Thymus (tissue), 11 donors: ENCODE measurements around the gene GRID1. TPM values are rescaled to one million over a fixed set of nuclear protein-coding genes. Genes with fewer than 3 reads are reported as not detected.

Source experiments
- DNase-seq, 9 donors: peaks; one replicate each; pipeline ENCODE4 v3.0.0-alpha.2; 2013; ENCODE audit warnings: low spot score in 9 of 9, low read depth in 6 of 9, missing footprints in 1 of 9
- H3K27ac ChIP-seq, 2 donors: one replicate each; pipeline ENCODE4 v1.5.1; 2013; ENCODE audit warnings: control low read depth in 1 of 2, low read depth in 1 of 2, low read length in 1 of 2, mild to moderate bottlenecking in 1 of 2, moderate library complexity in 1 of 2
- H3K27me3 ChIP-seq, 2 donors: one replicate each; pipeline ENCODE4 v1.5.1; 2013; ENCODE audit warnings: low read length in 1 of 2; ENCODE audit not compliant: control insufficient read depth in 2 of 2, insufficient read depth in 1 of 2
- H3K36me3 ChIP-seq, 2 donors: one replicate each; pipeline ENCODE4 v1.5.1; 2013; ENCODE audit warnings: low read length in 1 of 2, mild to moderate bottlenecking in 1 of 2, moderate library complexity in 1 of 2; ENCODE audit not compliant: control insufficient read depth in 2 of 2, insufficient read depth in 2 of 2
- H3K4me1 ChIP-seq, 2 donors: one replicate each; pipeline ENCODE4 v1.5.1; 2013; ENCODE audit warnings: low read length in 2 of 2; ENCODE audit not compliant: control insufficient read depth in 2 of 2, insufficient read depth in 2 of 2
- H3K4me3 ChIP-seq, 2 donors: one replicate each; pipeline ENCODE4 v1.5.1; 2013; ENCODE audit warnings: low read length in 2 of 2, control low read depth in 1 of 2, mild to moderate bottlenecking in 1 of 2
- H3K9me3 ChIP-seq, 2 donors: one replicate each; pipeline ENCODE4 v1.5.1; 2013; ENCODE audit warnings: low read length in 1 of 2, mild to moderate bottlenecking in 1 of 2; ENCODE audit not compliant: control insufficient read depth in 2 of 2, insufficient read depth in 1 of 2
- WGBS: extraction: QIAGEN DNeasy Blood & Tissue Kit; methylation state at CpG from one replicate; pipeline ENCODE4 v1.1.7; 2013; 5-methylcytosine and 5-hydroxymethylcytosine counted together
- polyA plus RNA-seq: library from polyadenylated mRNA; stranded (reverse); fragments of 200-250 nt; gene quantifications from one replicate; pipeline ENCODE4 v1.2.3, GENCODE V29; 2013
- total RNA-seq: library from RNA; stranded (reverse); fragments of 120-200 nt; gene quantifications from one replicate; pipeline ENCODE4 v1.2.4, GENCODE V29; 2013
- donor health status: healthy.

GRID1 gene
- total and polyA plus RNA-seq, 2 donors = 0.33 to 0.46 TPM

GRCh38 chr10:86149257-86149656 is 217.3 kb downstream of the GRID1 start:
- WGBS = 75% methylated on average over 7 of the region's 7 CpGs

GRCh38 chr10:86148117-86148516 is 218.5 kb downstream of the GRID1 start:
- DNase-seq = no peak
- WGBS = 74% methylated on average over 2 of the region's 2 CpGs
- no peaks in the 10 kb centered on the region for H3K4me1 ChIP-seq
- H3K4me3 ChIP-seq = no peak overlapping the region
- no peaks in the 10 kb centered on the region for H3K36me3 ChIP-seq
- H3K27me3 ChIP-seq = no peaks in the 10 kb centered on the region
- no peak overlapping the region for H3K27ac ChIP-seq
- H3K9me3 ChIP-seq = no peaks in the 10 kb centered on the region

More at GRCh38 chr10:86149257-86149656, 217.3 kb downstream of the GRID1 start:
- H3K9me3 ChIP-seq = no peaks in the 10 kb centered on the region
- H3K4me3 ChIP-seq = no peak overlapping the region
- no peaks in the 10 kb centered on the region for H3K27me3 ChIP-seq
- no peak for DNase-seq
- H3K27ac ChIP-seq = no peak overlapping the region
- H3K36me3 ChIP-seq = no peaks in the 10 kb centered on the region
- no peaks in the 10 kb centered on the region for H3K4me1 ChIP-seq

GRCh38 chr10:86144301-86144700 is 222.3 kb downstream of the GRID1 start:
- 90% methylated on average over 8 of the region's 8 CpGs for WGBS
- DNase-seq = no peak
- no peaks in the 10 kb centered on the region for H3K36me3 ChIP-seq
- no peak overlapping the region for H3K4me3 ChIP-seq
- no peaks in the 10 kb centered on the region for H3K9me3 ChIP-seq
- no peak overlapping the region for H3K27ac ChIP-seq
- no peaks in the 10 kb centered on the region for H3K27me3 ChIP-seq
- peaks cover 0 to 6% of the 10 kb centered on the region in 2 donors for H3K4me1 ChIP-seq

GRCh38 chr10:86141896-86142295 is 224.7 kb downstream of the GRID1 start:
- no peaks in the 10 kb centered on the region for H3K27me3 ChIP-seq
- peaks cover 0 to 6% of the 10 kb centered on the region in 2 donors for H3K4me1 ChIP-seq
- no peak overlapping the region for H3K4me3 ChIP-seq
- H3K36me3 ChIP-seq = no peaks in the 10 kb centered on the region
- H3K27ac ChIP-seq = no peak overlapping the region
- DNase-seq = no peak
- H3K9me3 ChIP-seq = no peaks in the 10 kb centered on the region
- 96% methylated on average over 5 of the region's 5 CpGs for whole genome bisulfite sequencing

- 92% methylated on average over 11 of the region's 11 CpGs for WGBS
- no peak for DNase-seq
- H3K9me3 ChIP-seq = no peaks in the 10 kb centered on the region
Measured at GRCh38 chr10:86139066-86139657, 227.4 kb downstream of the GRID1 start.

GRCh38 chr10:86138551-86139065 is 228.0 kb downstream of the GRID1 start:
- WGBS = 98% methylated on average over 18 of the region's 18 CpGs
- no peaks in the 10 kb centered on the region for H3K36me3 ChIP-seq
- no peaks in the 10 kb centered on the region for H3K9me3 ChIP-seq
- no peak for DNase-seq
- H3K4me3 ChIP-seq = no peak overlapping the region
- H3K27me3 ChIP-seq = no peaks in the 10 kb centered on the region
- H3K4me1 ChIP-seq = peaks cover 0 to 6% of the 10 kb centered on the region in 2 donors
- H3K27ac ChIP-seq = no peak overlapping the region

More at GRCh38 chr10:86139066-86139657, 227.4 kb downstream of the GRID1 start:
- no peaks in the 10 kb centered on the region for H3K27me3 ChIP-seq
- no peaks in the 10 kb centered on the region for H3K36me3 ChIP-seq
- no peak overlapping the region for H3K4me3 ChIP-seq
- H3K4me1 ChIP-seq = peaks cover 0 to 6% of the 10 kb centered on the region in 2 donors
- no peak overlapping the region for H3K27ac ChIP-seq

GRCh38 chr10:86137561-86137960 is 229.0 kb downstream of the GRID1 start:
- no peak for DNase-seq
- no peak overlapping the region for H3K27ac ChIP-seq
- 98% methylated on average over 7 of the region's 7 CpGs for WGBS
- H3K36me3 ChIP-seq = no peaks in the 10 kb centered on the region
- H3K4me1 ChIP-seq = peaks cover 0 to 6% of the 10 kb centered on the region in 2 donors
- no peaks in the 10 kb centered on the region for H3K27me3 ChIP-seq
- H3K4me3 ChIP-seq = no peak overlapping the region
- H3K9me3 ChIP-seq = no peaks in the 10 kb centered on the region

GRCh38 chr10:86136934-86137333 is 229.7 kb downstream of the GRID1 start:
- DNase-seq = no peak
- no peak overlapping the region for H3K27ac ChIP-seq
- no peaks in the 10 kb centered on the region for H3K36me3 ChIP-seq
- 91% methylated on average over 4 of the region's 4 CpGs for WGBS
- no peaks in the 10 kb centered on the region for H3K9me3 ChIP-seq
- H3K4me3 ChIP-seq = no peak overlapping the region
- H3K4me1 ChIP-seq = peaks cover 0 to 6% of the 10 kb centered on the region in 2 donors
- no peaks in the 10 kb centered on the region for H3K27me3 ChIP-seq

- Histone ChIP-seq H3K4me1 (no peaks in the 10 kb centered on the region), H3K27me3 (no peaks in the 10 kb centered on the region), H3K36me3 (no peaks in the 10 kb centered on the region), H3K9me3 (peaks cover 0 to 1% of the 10 kb centered on the region in 2 donors), H3K4me3 (no peak overlapping the region), H3K27ac (no peak overlapping the region)
- no peak for DNase-seq
- WGBS = 100% methylated on average over 2 of the region's 2 CpGs
Measured at GRCh38 chr10:86135191-86135590, 231.4 kb downstream of the GRID1 start.
